Pulmonary artery endothelial cell (primary cell): ENCODE measurements around the gene SOWAHC. TPM values are rescaled to one million over a fixed set of nuclear protein-coding genes. Genes with fewer than 3 reads are reported as not detected.
"Not testable (repeated sequence)": the region's sequence is repeated elsewhere in the genome, so short reads cannot be mapped to it uniquely, and the experiment has no call there.

Experiments used
- DNase-seq: peaks from one replicate; pipeline ENCODE4 v3.0.0-alpha.2; 2011; ENCODE audit warnings: low read depth, low spot score
- total RNA-seq: library from RNA; depleted of rRNA; stranded (reverse); fragments of >200 nt; gene quantifications from 2 replicates; pipeline ENCODE4 v1.2.3, GENCODE V29; 2014

The SOWAHC gene
- total RNA-seq, 1 donor from 2014 or later = 2.6 TPM

- no peak for DNase-seq
Measured at GRCh38 chr2:109614715-109615636, 812 bp downstream of the SOWAHC start.

GRCh38 chr2:109615637-109616144 lies 1.5 kb downstream of the SOWAHC start:
- DNase-seq = no peak

- no peak for DNase-seq
Measured at GRCh38 chr2:109616184-109616583, 2.0 kb downstream of the SOWAHC start.

- DNase-seq = no peak
Measured at GRCh38 chr2:109619032-109619615, 5.0 kb downstream of the SOWAHC start.

- no peak for DNase-seq
Measured at GRCh38 chr2:109623297-109623696, 9.1 kb downstream of the SOWAHC start.

- DNase-seq = no peak
Measured at GRCh38 chr2:109623923-109624322, 9.8 kb downstream of the SOWAHC start.

- DNase-seq = no peak
Measured at GRCh38 chr2:109624339-109624738, 10.2 kb downstream of the SOWAHC start.

- not testable (repeated sequence) for DNase-seq
Measured at GRCh38 chr2:109628321-109628720, 14.2 kb downstream of the SOWAHC start.

GRCh38 chr2:109629867-109630266 lies 15.7 kb downstream of the SOWAHC start:
- no peak for DNase-seq

GRCh38 chr2:109630441-109631430 lies 16.6 kb downstream of the SOWAHC start:
- DNase-seq = no peak

- DNase-seq = no peak
Measured at GRCh38 chr2:109631741-109632140, 17.6 kb downstream of the SOWAHC start.

GRCh38 chr2:109632158-109632789 lies 18.1 kb downstream of the SOWAHC start:
- no peak for DNase-seq

GRCh38 chr2:109633284-109633961 lies 19.3 kb downstream of the SOWAHC start:
- no peak for DNase-seq

- no peak for DNase-seq
Measured at GRCh38 chr2:109635426-109636304, 21.5 kb downstream of the SOWAHC start.

- DNase-seq = no peak
Measured at GRCh38 chr2:109636317-109636716, 22.2 kb downstream of the SOWAHC start.

- no peak for DNase-seq
Measured at GRCh38 chr2:109637749-109638570, 23.8 kb downstream of the SOWAHC start.

GRCh38 chr2:109638795-109639194 lies 24.6 kb downstream of the SOWAHC start:
- no peak for DNase-seq

- DNase-seq = not testable (repeated sequence)
Measured at GRCh38 chr2:109640000-109640399, 25.8 kb downstream of the SOWAHC start.
